ENCODE results near the gene RHOC. TPM values are rescaled to one million over a fixed set of nuclear protein-coding genes. Genes with fewer than 3 reads are reported as not detected.

The RHOC gene
- polyA plus RNA-seq, 3 donors from 2014 or later, result 444 to 613 (median 572) TPM

DNA sequence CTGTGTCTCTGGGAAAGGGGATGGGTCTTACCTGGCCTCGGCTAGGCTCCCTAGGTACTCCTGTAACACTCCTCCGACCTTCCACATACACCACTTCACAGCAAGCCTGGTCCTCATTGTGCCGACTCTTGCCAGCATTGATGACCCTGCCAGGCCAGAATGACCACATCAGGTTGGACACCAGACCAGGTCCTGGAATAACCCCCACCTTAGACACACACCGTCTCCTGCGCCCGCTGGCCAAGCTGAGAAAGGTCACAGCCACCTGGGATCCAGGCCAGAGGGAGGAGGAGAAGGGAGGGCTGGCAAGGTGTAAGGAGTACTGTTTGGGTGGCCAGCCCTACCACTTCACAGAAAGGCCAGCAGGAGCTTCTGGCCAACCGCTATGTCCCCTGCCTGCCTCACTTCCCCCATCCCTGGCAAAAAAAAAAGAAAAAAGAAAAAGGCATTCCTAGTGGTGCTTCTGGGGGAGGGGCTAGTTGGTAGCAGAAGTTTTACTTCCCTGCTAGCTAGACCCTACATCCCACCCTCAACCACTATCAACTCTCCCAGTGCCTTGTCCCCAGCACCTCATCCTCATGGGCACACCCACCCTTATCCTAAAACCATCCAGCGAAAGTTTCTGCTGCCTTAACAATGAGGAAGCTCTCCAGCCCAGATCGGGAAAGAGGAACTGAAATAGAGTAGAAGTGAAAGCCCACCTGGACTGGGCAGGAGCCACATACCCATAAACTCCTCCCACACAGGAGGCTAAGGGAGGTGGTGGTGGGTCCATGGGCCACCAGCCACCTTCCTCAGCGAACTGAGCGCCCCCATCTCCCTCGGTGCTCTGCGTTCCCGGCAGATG lies 6.8 kb upstream of the RHOC start:
- no peaks in the 10 kb centered on the region for H3K9me3 Mint-ChIP-seq
- H3K4me1 Mint-ChIP-seq, result peaks cover 23 to 31% of the 10 kb centered on the region in 2 donors
- H3K27me3 Mint-ChIP-seq (ENCODE audit: low read depth in 3 of 3), result peaks cover 0 to 9% (median 4%) of the 10 kb centered on the region in 3 donors
- no peak overlapping the region for H3K27ac Mint-ChIP-seq
- no peaks in the 10 kb centered on the region for H3K36me3 Mint-ChIP-seq
- no peak for DNase-seq
- peak overlapping the region; percentile 42 to 72 (median 62) for H3K4me3 Mint-ChIP-seq

DNA sequence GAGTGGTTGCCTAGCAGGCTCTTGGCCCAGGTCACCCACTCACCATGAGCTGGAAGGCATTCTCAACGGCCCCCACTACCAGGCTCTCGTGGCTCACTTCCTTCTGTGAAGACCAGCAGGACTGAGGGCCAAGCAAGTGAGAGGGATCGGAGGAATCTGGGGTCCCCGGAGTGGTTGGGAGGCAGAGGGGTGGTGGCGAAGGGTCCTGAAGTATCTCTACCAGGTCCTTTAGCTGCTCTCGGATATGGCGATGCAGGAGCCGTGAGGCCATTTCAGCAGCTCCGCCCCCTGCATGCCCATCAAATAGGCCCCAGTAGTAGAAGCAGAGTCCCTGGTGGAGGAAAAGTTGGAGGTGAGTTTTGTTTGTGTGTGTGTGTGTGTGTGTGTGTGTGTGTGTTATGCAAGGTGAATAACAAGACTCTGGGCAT lies 5.8 kb upstream of the RHOC start:
- Mint-ChIP-seq H3K36me3 (no peaks in the 10 kb centered on the region), H3K9me3 (no peaks in the 10 kb centered on the region), H3K4me1 (peaks cover 24 to 30% of the 10 kb centered on the region in 2 donors), H3K27me3 (ENCODE audit: low read depth in 3 of 3) (peaks cover 0 to 8% (median 4%) of the 10 kb centered on the region in 3 donors), H3K27ac (peak overlapping the region in 1 of 6 donors; percentile 51), H3K4me3 (peak overlapping the region in 2 of 5 donors; percentile 5 to 15)
- no peak for DNase-seq

DNA sequence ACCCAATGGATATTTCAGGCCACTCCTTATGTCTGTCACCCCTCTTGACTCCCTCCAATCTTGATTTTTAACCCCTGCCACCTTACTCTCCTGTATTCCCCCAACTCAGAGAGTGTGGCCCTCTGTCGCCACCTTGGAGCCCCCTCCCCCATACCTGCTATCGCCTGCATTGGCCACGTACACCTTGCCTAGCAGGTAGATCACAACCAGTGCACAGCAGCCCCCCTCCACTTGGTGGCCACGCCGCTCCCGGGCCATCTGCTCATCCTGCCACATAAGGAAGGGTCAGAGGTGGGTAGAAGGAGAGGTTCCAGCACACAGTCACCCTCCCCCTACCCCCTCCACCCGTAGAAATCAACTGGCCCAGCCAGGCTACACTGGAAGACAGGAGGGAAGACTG lies 5.3 kb upstream of the RHOC start:
- Mint-ChIP-seq H3K27me3 (ENCODE audit: low read depth in 3 of 3) (peaks cover 0 to 8% (median 4%) of the 10 kb centered on the region in 3 donors), H3K4me3 (no peak overlapping the region), H3K9me3 (no peaks in the 10 kb centered on the region), H3K27ac (no peak overlapping the region), H3K4me1 (peaks cover 28 to 34% of the 10 kb centered on the region in 2 donors), H3K36me3 (no peaks in the 10 kb centered on the region)
- no peak for DNase-seq

DNA sequence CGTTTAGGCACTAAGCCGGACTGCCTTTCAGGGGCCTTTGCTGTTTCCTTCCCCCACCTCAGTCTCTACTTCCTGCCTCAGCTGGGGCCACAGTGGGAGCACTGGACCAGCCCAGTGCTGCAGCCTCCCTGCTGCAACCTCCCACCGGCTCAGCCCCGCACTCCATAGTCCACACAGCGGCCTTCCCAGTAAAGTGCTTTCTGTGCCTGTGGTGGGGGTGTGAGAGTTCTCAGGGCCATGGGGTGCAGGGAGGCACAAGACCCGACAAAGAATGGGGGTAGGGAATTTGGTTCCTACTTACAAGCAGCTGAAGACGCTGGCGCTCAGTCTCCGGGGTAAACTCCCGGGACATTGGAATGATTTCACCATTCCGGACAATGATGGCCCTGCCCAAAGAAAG lies 4.7 kb upstream of the RHOC start:
- H3K27ac Mint-ChIP-seq, result no peak overlapping the region
- H3K36me3 Mint-ChIP-seq, result no peaks in the 10 kb centered on the region
- peaks cover 28 to 34% of the 10 kb centered on the region in 2 donors for H3K4me1 Mint-ChIP-seq
- no peak for DNase-seq
- peaks cover 0 to 8% (median 4%) of the 10 kb centered on the region in 3 donors for H3K27me3 Mint-ChIP-seq (ENCODE audit: low read depth in 3 of 3)
- H3K9me3 Mint-ChIP-seq, result no peaks in the 10 kb centered on the region
- no peak overlapping the region for H3K4me3 Mint-ChIP-seq

DNA sequence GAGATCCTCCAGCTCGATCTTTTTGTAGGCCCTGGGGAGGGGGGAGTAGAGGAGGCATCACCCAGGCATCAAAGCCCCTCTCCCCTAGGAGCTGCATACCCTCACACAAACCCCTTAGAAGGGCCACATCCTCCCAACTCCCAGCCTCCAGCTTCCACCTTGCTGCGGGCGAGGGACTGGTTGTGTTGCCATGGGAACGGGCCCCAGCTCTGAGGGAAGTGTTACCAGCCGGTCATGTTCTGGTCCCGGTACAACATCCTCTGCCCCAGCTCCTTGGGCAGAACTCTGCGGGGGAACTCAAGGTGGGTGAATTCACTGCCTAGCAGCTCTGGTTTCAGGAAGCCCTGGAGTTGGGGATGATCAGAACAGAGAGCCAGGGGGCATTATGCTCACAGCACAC lies 4.1 kb upstream of the RHOC start:
- peaks cover 5 to 10% (median 6%) of the 10 kb centered on the region in 3 donors for H3K27me3 Mint-ChIP-seq (ENCODE audit: low read depth in 3 of 3)
- no peaks in the 10 kb centered on the region for H3K36me3 Mint-ChIP-seq
- H3K4me3 Mint-ChIP-seq, result no peak overlapping the region
- H3K4me1 Mint-ChIP-seq, result peaks cover 28 to 35% of the 10 kb centered on the region in 2 donors
- H3K9me3 Mint-ChIP-seq, result no peaks in the 10 kb centered on the region
- H3K27ac Mint-ChIP-seq, result no peak overlapping the region
- DNase-seq, result no peak

DNA sequence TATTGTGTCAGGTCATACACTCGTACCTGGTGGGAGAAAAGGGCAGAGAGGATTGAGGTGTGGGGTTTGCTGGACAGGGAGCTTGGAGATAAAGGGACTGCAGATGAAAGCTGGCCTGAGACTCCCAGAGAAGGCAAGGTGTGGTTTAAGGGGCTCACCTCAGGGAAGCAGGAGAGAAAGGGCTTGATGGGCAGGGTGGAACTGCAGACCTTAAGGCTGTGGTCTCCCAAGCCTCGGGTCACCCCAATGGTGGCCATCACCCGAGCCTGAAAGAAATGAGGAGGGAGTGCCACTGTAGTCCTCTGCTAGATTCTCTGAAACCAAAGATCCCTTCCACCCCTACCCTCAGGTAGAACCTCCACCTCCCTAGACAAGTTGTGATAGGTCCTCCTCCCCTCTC lies 3.7 kb upstream of the RHOC start:
- DNase-seq, result no peak
- no peak overlapping the region for H3K4me3 Mint-ChIP-seq
- no peaks in the 10 kb centered on the region for H3K9me3 Mint-ChIP-seq
- H3K27ac Mint-ChIP-seq, result no peak overlapping the region
- no peaks in the 10 kb centered on the region for H3K36me3 Mint-ChIP-seq
- H3K27me3 Mint-ChIP-seq (ENCODE audit: low read depth in 3 of 3), result peaks cover 7 to 10% (median 9%) of the 10 kb centered on the region in 3 donors
- peaks cover 28 to 35% of the 10 kb centered on the region in 2 donors for H3K4me1 Mint-ChIP-seq

DNA sequence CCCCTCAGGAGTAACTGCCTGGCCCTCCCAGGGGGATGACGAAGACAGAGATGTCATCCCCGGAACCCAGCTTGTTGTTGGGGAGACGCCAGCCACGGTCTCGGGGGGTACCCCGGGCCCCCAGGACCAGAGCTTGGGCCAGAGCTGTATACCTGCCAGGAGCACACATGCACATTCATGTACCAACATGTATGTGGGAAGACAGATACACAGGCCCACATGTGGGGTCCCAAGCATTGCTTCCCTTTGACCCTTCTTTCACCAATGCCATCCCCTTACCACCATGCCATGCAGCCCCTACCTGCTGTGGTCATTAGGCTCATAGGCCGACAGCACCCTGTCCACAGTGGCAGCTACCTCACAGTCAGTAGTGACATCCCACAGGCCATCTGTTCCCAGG lies 3.2 kb upstream of the RHOC start:
- Mint-ChIP-seq H3K27me3 (ENCODE audit: low read depth in 3 of 3) (peaks cover 9 to 10% (median 9%) of the 10 kb centered on the region in 3 donors), H3K27ac (no peak overlapping the region), H3K4me3 (no peak overlapping the region), H3K9me3 (no peaks in the 10 kb centered on the region), H3K36me3 (no peaks in the 10 kb centered on the region), H3K4me1 (peaks cover 30 to 35% of the 10 kb centered on the region in 2 donors)
- no peak for DNase-seq

DNA sequence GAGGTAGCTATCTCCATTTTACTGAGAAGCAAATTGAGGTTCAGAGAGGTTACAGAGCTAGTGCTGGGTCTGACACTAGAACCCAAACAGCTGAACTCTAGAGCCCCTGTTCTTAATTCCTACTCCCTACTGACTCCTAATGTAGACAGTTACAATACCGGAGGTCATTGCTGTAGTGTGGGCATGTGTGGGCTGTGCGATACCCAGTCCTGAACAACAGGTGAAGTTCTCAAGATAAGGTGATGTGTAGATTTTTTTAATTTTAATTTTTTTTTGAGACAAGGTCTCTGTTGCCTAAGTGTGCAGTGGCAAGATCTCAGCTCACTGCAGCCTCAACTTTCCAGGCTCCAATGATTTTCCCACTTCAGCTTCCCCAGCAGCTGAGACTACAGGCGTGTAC lies 1.6 kb upstream of the RHOC start:
- Mint-ChIP-seq H3K36me3 (no peaks in the 10 kb centered on the region), H3K4me3 (peak overlapping the region in 4 of 5 donors; percentile 83 to 89 (median 86))

DNA sequence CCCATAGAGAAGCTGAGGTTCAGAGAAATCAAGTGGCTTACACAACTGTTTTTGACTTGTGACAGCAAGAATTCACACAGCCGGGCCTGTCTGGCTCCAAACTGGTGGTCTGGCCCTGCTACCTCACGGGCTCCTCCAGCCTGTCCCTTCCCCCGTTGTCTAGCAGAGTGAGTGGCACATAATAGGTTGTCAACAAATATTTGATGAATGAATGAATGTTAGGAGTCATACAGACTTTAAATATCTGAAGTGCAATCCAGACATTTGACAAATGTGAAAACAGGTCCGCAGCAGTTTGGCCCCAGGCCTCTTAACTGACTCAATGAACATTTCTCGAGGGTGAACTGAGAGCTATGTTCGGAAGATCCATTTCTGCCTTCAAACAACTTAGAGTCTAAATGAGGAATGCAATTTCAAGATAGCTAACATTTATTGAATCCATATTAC lies 1.1 kb upstream of the RHOC start:
- no peaks in the 10 kb centered on the region for H3K9me3 Mint-ChIP-seq

More for the DNA sequence above, 1.6 kb upstream of the RHOC start:
- Mint-ChIP-seq H3K27me3 (ENCODE audit: low read depth in 3 of 3) (peaks cover 5 to 13% (median 10%) of the 10 kb centered on the region in 3 donors), H3K9me3 (no peaks in the 10 kb centered on the region), H3K27ac (no peak overlapping the region), H3K4me1 (peaks cover 37 to 41% of the 10 kb centered on the region in 2 donors)
- no peak for DNase-seq

DNA sequence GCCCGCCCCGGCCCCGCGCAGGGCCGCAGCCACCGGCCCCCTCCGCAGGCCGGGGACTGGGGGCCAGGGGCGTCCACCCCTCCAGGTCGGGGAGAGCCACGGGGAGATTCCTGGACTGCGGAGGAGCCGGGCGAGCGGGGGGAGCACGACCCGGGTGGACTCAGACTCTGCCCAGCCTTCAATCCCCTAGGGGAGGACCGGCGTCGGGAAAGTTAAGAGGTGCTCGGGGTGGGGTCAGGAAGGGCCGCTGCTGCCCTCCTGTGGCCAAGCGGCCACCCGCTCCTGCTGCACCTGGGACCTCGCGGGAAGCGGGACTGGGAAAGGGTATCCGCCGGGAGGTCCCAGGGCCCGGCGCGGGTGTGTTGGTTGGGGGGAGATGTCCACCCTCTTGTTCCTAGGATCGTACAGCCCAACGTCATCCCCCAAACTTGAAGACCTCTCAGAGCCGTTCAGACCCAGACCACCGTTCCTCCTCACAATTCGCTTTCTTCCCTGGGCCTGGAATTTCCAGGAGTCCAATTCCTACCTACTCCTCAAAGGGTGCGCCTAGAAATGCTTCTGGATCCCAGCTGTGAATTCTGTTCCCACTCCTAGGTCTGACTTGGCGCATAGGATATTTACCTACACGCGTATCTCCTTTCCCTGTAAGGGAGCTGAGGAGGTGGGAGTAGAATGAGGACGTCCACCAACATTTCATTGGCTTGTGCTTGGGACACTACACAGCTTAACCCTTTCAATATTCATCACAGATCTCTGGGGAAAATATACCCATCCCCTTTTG lies 484 bp upstream of the RHOC start:
- H3K9me3 Mint-ChIP-seq, result no peaks in the 10 kb centered on the region
- H3K4me3 Mint-ChIP-seq, result peak overlapping the region; percentile 83 to 90 (median 87)
- peaks cover 0 to 5% (median 3%) of the 10 kb centered on the region in 3 donors for H3K36me3 Mint-ChIP-seq
- peak; percentile 73 to 76 (median 75) for DNase-seq
- peaks cover 2 to 13% (median 10%) of the 10 kb centered on the region in 3 donors for H3K27me3 Mint-ChIP-seq (ENCODE audit: low read depth in 3 of 3)
- H3K27ac Mint-ChIP-seq, result peak overlapping the region; percentile 71 to 93 (median 82)
- H3K4me1 Mint-ChIP-seq, result peaks cover 47 to 51% of the 10 kb centered on the region in 2 donors

More for the DNA sequence above, 1.1 kb upstream of the RHOC start:
- Mint-ChIP-seq H3K27me3 (ENCODE audit: low read depth in 3 of 3) (peaks cover 5 to 13% (median 10%) of the 10 kb centered on the region in 3 donors), H3K27ac (peak overlapping the region; percentile 63 to 91 (median 80)), H3K36me3 (peaks cover 0 to 3% (median 3%) of the 10 kb centered on the region in 3 donors), H3K4me1 (peaks cover 40 to 45% of the 10 kb centered on the region in 2 donors), H3K4me3 (peak overlapping the region; percentile 83 to 90 (median 87))
- no peak for DNase-seq

DNA sequence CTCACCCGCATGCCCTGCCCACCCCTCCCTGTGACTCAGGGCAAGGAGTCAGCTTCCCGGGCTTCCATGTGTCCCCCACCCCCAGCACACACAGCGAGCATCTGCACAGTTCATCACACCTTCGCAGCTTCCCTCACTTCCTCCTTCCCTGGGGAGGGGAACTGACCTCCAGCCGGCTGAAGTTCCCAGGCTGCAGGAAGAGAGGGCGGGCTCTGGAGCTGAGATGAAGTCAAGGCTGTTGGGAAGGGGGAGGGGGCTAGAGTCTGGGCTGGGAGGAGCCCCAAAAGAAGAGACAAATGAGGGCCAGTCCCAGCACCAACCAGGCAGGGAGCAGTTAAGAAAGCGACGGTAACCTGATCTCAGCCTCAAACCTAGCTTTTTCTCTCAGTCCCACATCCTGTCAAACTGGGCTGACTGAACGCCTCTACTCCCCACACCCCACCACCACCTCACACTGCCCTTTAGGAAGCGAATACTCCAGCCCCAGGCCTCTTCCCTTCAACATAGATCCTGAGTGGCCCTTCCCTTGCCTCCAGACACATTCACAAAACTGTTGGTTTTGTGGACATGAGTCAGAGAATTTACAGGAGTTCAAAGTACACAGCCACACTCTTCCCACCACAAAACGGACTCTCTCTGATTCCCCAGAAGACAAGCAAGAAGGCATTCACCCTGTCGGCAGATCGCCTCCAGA lies 1.8 kb downstream of the RHOC start:
- peaks cover 70 to 74% of the 10 kb centered on the region in 2 donors for H3K4me1 Mint-ChIP-seq
- peaks cover 2 to 14% (median 10%) of the 10 kb centered on the region in 3 donors for H3K27me3 Mint-ChIP-seq (ENCODE audit: low read depth in 3 of 3)
- H3K36me3 Mint-ChIP-seq, result peaks cover 0 to 12% (median 9%) of the 10 kb centered on the region in 3 donors
- peak overlapping the region; percentile 90 to 97 (median 95) for H3K27ac Mint-ChIP-seq
- no peaks in the 10 kb centered on the region for H3K9me3 Mint-ChIP-seq
- H3K4me3 Mint-ChIP-seq, result peak overlapping the region; percentile 88 to 99 (median 92)
- peak; percentile 65 to 71 (median 67) for DNase-seq

DNA sequence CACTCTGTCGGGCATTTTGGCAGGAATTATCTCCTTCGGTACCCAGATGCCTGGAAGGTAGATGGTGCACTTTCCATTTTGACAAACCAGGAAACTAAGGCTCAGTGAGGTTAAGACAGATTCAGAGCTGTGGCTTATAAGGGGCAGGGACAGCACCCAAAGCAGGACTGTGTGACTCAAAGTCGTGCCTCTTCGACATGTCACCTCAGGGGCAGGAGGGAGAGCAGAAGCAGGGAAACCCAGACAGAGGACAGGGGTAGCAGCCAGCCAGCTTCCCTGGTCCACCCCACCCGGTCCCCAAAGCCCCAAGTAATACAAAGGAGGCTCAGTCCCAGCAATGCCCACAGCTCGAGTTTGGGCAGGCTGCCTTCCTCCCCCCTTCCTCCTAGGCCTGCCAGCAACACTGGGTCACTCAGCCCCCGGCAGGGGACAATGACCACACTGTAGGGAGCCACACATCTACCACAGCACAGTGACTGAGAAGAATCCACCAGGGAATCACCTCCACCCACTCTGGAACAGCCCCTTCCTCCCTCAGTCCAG lies 2.5 kb downstream of the RHOC start:
- peaks cover 2 to 14% (median 12%) of the 10 kb centered on the region in 3 donors for H3K27me3 Mint-ChIP-seq (ENCODE audit: low read depth in 3 of 3)

DNA sequence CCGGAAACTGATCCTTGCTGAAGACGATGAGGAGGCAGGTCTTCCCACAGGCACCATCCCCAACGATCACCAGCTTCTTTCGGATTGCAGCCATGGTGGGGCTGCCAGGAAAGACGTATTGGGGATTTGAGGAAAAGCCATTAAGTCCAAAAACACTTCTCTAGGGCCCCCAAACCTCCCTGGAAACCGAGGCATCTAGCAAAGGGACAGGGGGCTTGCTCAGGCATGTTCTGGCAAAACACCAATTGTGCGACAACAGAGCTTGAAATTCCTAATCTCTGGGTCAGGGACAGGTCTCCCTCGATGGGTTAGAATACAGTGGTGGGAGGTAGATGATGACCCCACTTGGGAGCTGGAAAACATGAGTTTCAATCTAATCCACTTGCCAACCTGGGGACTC lies 3.2 kb downstream of the RHOC start:
- H3K27ac Mint-ChIP-seq, result peak overlapping the region; percentile 67 to 97 (median 94)
- peaks cover 84 to 87% of the 10 kb centered on the region in 2 donors for H3K4me1 Mint-ChIP-seq
- H3K27me3 Mint-ChIP-seq (ENCODE audit: low read depth in 3 of 3), result peaks cover 2 to 14% (median 12%) of the 10 kb centered on the region in 3 donors
- no peak for DNase-seq
- H3K4me3 Mint-ChIP-seq, result peak overlapping the region; percentile 88 to 99 (median 92)
- peaks cover 0 to 22% (median 9%) of the 10 kb centered on the region in 3 donors for H3K36me3 Mint-ChIP-seq
- H3K9me3 Mint-ChIP-seq, result no peaks in the 10 kb centered on the region

More for the DNA sequence above, 2.5 kb downstream of the RHOC start:
- Mint-ChIP-seq H3K4me3 (peak overlapping the region; percentile 88 to 99 (median 92)), H3K27ac (peak overlapping the region; percentile 90 to 97 (median 95)), H3K4me1 (peaks cover 76 to 81% of the 10 kb centered on the region in 2 donors), H3K9me3 (no peaks in the 10 kb centered on the region), H3K36me3 (peaks cover 0 to 17% (median 9%) of the 10 kb centered on the region in 3 donors)
- no peak for DNase-seq
